CD14-positive monocyte (primary cell): ENCODE results near the gene RAX. TPM values are rescaled to one million over a fixed set of nuclear protein-coding genes. Genes with fewer than 3 reads are reported as not detected.

Source experiments
- DNase-seq, 3 donors: peaks; one replicate each; pipeline ENCODE4 v3.0.0-alpha.2; 2011 to 2022
- H2AFZ ChIP-seq: 2 replicates; pipeline ENCODE4 v1.6.0; 2012; ENCODE audit warnings: mild to moderate bottlenecking, low read depth, low read length, inconsistent platforms; ENCODE audit not compliant: insufficient read depth, poor library complexity, severe bottlenecking
- H3K27ac ChIP-seq, 2 donors: 1 replicate in 1 of 2; 2 replicates in 1 of 2; pipeline ENCODE4 v1.5.1; 2012 to 2013; ENCODE audit warnings: low read length in 2 of 2, control low read depth in 1 of 2, inconsistent platforms in 1 of 2, low read depth in 1 of 2, mild to moderate bottlenecking in 1 of 2
- H3K27me3 ChIP-seq, 2 donors: one replicate each; pipeline versions ENCODE4 v1.6.0 to v1.6.1; 2011 to 2013; ENCODE audit warnings: low read length in 2 of 2; ENCODE audit not compliant: control insufficient read depth in 2 of 2, insufficient read depth in 2 of 2
- H3K36me3 ChIP-seq, 2 donors: replicated peaks in 1 of 2; 1 replicate in 1 of 2; 2 replicates in 1 of 2; pipeline versions ENCODE4 v1.5.1 to v1.6.1; 2012 to 2013; ENCODE audit warnings: low read length in 2 of 2, control low read depth in 1 of 2, inconsistent platforms in 1 of 2, mild to moderate bottlenecking in 1 of 2; ENCODE audit not compliant: insufficient read depth in 2 of 2, control insufficient read depth in 1 of 2
- H3K4me1 ChIP-seq, 2 donors: 1 replicate in 1 of 2; 2 replicates in 1 of 2; pipeline versions ENCODE4 v1.5.1 to v1.6.1; 2012 to 2013; ENCODE audit warnings: low read length in 2 of 2, control low read depth in 1 of 2, inconsistent platforms in 1 of 2, mild to moderate bottlenecking in 1 of 2, moderate library complexity in 1 of 2; ENCODE audit not compliant: insufficient read depth in 2 of 2, control insufficient read depth in 1 of 2
- H3K4me2 ChIP-seq: replicated peaks from 2 replicates; pipeline ENCODE3; 2012; ENCODE audit warnings: low read length, moderate library complexity, mild to moderate bottlenecking; ENCODE audit not compliant: poor library complexity, severe bottlenecking; ENCODE audit errors: extremely low read depth
- H3K4me3 ChIP-seq, 3 experiments: fragments of 200-600 bp in 1 of 3; sonication (generic) in 1 of 3; replicated peaks in 1 of 3; 1 replicate in 2 of 3; 2 replicates in 1 of 3; pipeline ENCODE4 v1.5.1; 2011 to 2013; ENCODE audit warnings: low read length in 3 of 3, mild to moderate bottlenecking in 3 of 3, control low read depth in 2 of 3, low read depth in 2 of 3, inconsistent platforms in 1 of 3, moderate library complexity in 1 of 3
- H3K79me2 ChIP-seq: 2 replicates; pipeline ENCODE4 v1.6.0; 2012; ENCODE audit warnings: mild to moderate bottlenecking, control low read depth, inconsistent platforms, low read length, moderate library complexity; ENCODE audit not compliant: insufficient read depth
- H3K9ac ChIP-seq: 2 replicates; pipeline ENCODE4 v1.6.0; 2017; ENCODE audit warnings: low read length, mild to moderate bottlenecking; ENCODE audit not compliant: insufficient read depth, poor library complexity, severe bottlenecking
- H3K9me3 ChIP-seq, 2 donors: replicated peaks in 1 of 2; 1 replicate in 1 of 2; 2 replicates in 1 of 2; pipeline versions ENCODE4 v1.5.1 to v1.6.1; 2012 to 2013; ENCODE audit warnings: low read length in 2 of 2, control low read depth in 1 of 2; ENCODE audit not compliant: control insufficient read depth in 1 of 2, insufficient read depth in 1 of 2
- H4K20me1 ChIP-seq: 2 replicates; pipeline ENCODE4 v1.6.0; 2012; ENCODE audit warnings: mild to moderate bottlenecking, low read length, control low read depth, moderate library complexity; ENCODE audit not compliant: insufficient read depth
- H3K27ac Mint-ChIP-seq, 7 donors: one replicate each; pipeline ENCODE4 v1.8.0; 2020; ENCODE audit warnings: mild to moderate bottlenecking in 7 of 7, mixed read lengths in 7 of 7, moderate library complexity in 6 of 7, inconsistent platforms in 2 of 7
- H3K27me3 Mint-ChIP-seq, 3 donors: one replicate each; pipeline ENCODE4 v1.8.0; 2021 to 2022; ENCODE audit warnings: low read depth in 3 of 3, mild to moderate bottlenecking in 3 of 3, mixed read lengths in 3 of 3, moderate library complexity in 3 of 3, inconsistent platforms in 1 of 3
- H3K36me3 Mint-ChIP-seq, 2 donors: one replicate each; pipeline ENCODE4 v1.8.0; 2020; ENCODE audit warnings: mixed read lengths in 2 of 2, inconsistent platforms in 1 of 2, mild to moderate bottlenecking in 1 of 2
- H3K4me1 Mint-ChIP-seq: one replicate; pipeline ENCODE4 v1.8.0; 2020; ENCODE audit warnings: mild to moderate bottlenecking, mixed read lengths
- H3K4me3 Mint-ChIP-seq, 2 donors: one replicate each; pipeline ENCODE4 v1.8.0; 2020; ENCODE audit warnings: mild to moderate bottlenecking in 2 of 2, mixed read lengths in 2 of 2, moderate library complexity in 1 of 2
- H3K9me3 Mint-ChIP-seq, 7 donors: one replicate each; pipeline ENCODE4 v1.8.0; 2020 to 2022; ENCODE audit warnings: mixed read lengths in 7 of 7, mild to moderate bottlenecking in 6 of 7, moderate library complexity in 6 of 7, inconsistent platforms in 2 of 7
- WGBS: methylation state at CpG from one replicate; pipeline ENCODE4 v1.1.5; 2013; ENCODE audit warnings: missing lambda C conversion rate; ENCODE audit not compliant: insufficient coverage; 5-methylcytosine and 5-hydroxymethylcytosine counted together
- intact Hi-C, 2 donors: fragments of 100-400 bp; cut with micrococcal nuclease; formaldehyde crosslinking; loops; one replicate each; pipeline versions ENCODE4 v1.15.0 to v1.15.1; 2023
- polyA plus RNA-seq, 3 donors: library from polyadenylated mRNA; depleted of rRNA in 1 of 3; unstranded in 2 of 3; stranded (reverse) in 1 of 3; fragments of 300-500 nt in 2 of 3; fragments of >200 nt in 1 of 3; fragmentation: Illumina TruSeq in 2 of 3; gene quantifications; 1 replicate in 2 of 3; 2 replicates in 1 of 3; pipeline ENCODE4 v1.2.3, GENCODE V29; 2012 to 2021
- TF ChIP-seq, protein P1 (sequence below): fragments of 200-600 bp; IDR thresholded peaks from one replicate; pipeline ENCODE4 v1.8.0; 2022; ENCODE audit warnings: antibody characterized with exemption, mild to moderate bottlenecking

Gene RAX
- polyA plus RNA-seq, 3 donors: not detected

DNA sequence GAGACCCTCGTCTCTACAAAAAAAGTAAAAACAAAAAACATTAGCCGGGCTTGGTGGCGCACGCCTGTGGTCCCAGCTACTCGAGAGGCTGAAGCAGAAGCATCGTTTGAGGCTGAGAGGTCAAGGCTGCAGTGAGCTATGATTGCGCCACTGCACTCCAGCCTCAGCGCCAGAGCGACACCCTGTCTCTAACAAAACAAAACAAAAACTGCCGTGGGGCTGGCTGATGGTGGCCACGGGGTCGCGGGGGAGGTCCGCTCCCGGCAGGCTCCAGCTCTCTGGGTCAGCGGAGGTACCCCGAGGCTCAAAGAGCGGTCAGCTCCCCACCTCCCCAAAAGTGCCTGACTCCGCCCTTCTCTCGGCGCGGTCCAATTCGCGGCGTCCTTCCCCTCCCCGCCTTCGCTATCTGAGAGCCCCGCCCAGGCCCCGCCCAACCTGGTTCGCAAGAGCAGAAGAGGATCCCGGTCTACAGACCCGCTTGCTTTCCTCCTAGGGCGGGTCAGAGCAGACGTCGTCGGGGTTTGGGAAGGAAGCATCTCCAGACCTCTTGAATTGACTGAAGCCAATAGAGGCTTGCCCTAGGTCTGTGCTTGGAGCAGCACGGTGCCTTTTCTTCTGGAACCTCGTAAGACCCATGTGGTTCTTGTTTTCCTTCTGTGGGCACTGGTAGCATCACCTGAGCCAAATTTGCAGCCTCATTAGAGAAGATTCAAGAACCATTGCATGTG lies 7.8 kb downstream of the RAX start:
- H3K79me2 ChIP-seq: no peaks in the 10 kb centered on the region
- Mint-ChIP-seq H3K4me1 (peaks cover 25% of the 10 kb centered on the region), H3K27ac (no peak overlapping the region), H3K4me3 (peak overlapping the region; percentile 77 to 87), H3K9me3 (peaks cover 0 to 36% (median 31%) of the 10 kb centered on the region in 7 donors), H3K36me3 (peaks cover 0 to 9% of the 10 kb centered on the region in 2 donors), H3K27me3 (peaks cover 74 to 81% (median 80%) of the 10 kb centered on the region in 3 donors)
- H4K20me1 ChIP-seq: no peaks in the 10 kb centered on the region
- H3K36me3 ChIP-seq: no peaks in the 10 kb centered on the region
- H3K9ac ChIP-seq: no peak overlapping the region
- peak overlapping the region; percentile 6 to 72 (median 32) for H3K4me3 ChIP-seq
- H3K27me3 ChIP-seq: peaks cover 71 to 77% of the 10 kb centered on the region in 2 donors
- no peak for DNase-seq
- peak overlapping the region; percentile 53 for H3K4me2 ChIP-seq
- H2AFZ ChIP-seq: peak overlapping the region; percentile 43
- H3K27ac ChIP-seq: no peak overlapping the region
- TF ChIP-seq, protein P1, sequence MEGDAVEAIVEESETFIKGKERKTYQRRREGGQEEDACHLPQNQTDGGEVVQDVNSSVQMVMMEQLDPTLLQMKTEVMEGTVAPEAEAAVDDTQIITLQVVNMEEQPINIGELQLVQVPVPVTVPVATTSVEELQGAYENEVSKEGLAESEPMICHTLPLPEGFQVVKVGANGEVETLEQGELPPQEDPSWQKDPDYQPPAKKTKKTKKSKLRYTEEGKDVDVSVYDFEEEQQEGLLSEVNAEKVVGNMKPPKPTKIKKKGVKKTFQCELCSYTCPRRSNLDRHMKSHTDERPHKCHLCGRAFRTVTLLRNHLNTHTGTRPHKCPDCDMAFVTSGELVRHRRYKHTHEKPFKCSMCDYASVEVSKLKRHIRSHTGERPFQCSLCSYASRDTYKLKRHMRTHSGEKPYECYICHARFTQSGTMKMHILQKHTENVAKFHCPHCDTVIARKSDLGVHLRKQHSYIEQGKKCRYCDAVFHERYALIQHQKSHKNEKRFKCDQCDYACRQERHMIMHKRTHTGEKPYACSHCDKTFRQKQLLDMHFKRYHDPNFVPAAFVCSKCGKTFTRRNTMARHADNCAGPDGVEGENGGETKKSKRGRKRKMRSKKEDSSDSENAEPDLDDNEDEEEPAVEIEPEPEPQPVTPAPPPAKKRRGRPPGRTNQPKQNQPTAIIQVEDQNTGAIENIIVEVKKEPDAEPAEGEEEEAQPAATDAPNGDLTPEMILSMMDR: no peak
- no peaks in the 10 kb centered on the region for H3K4me1 ChIP-seq
- intact Hi-C loops: no loop called here
- peaks cover 3 to 55% of the 10 kb centered on the region in 2 donors for H3K9me3 ChIP-seq
- WGBS: 1% methylated on average over 28 of the region's 38 CpGs

DNA sequence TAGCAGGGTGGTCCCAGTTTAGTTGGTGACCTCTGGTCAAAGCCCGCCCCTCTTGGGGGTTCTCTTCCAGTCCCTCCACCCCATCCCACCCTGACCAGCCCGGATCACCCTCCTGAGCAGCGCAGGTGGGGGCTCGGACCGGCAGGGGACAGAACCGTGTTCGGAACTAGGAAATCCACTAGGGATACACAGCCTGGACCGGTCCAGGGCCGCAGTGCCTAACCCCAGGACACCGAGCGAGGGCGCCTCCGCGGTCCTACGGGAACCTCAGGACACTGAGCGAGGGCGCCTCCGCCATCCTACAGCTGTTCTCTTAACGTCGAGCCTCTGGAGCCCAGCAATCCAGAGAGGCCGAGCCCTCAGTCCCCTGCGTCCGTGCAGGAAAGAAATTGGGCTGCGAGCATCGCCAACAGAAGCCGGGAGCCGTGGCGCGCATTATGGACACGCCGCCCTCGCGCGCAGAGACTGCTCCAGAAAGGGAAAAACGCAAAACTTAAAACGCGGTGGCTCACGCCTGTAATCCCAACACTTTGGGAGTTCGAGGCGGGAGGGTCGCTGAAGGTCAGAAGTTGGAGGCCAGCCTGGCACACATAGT lies 8.5 kb downstream of the RAX start:
- Histone ChIP-seq H4K20me1 (no peaks in the 10 kb centered on the region), H3K4me2 (peak overlapping the region; percentile 53), H3K36me3 (no peaks in the 10 kb centered on the region), H3K79me2 (no peaks in the 10 kb centered on the region), H3K27me3 (peaks cover 64 to 70% of the 10 kb centered on the region in 2 donors), H3K4me1 (no peaks in the 10 kb centered on the region), H2AFZ (peak overlapping the region; percentile 43), H3K9me3 (peaks cover 3 to 49% of the 10 kb centered on the region in 2 donors), H3K4me3 (peak overlapping the region in 1 of 3 experiments; percentile 72), H3K9ac (no peak overlapping the region), H3K27ac (no peak overlapping the region)
- DNase-seq: no peak
- intact Hi-C loops: no loop called here
- no peak overlapping the region for H3K27ac Mint-ChIP-seq
- peaks cover 71 to 78% (median 77%) of the 10 kb centered on the region in 3 donors for H3K27me3 Mint-ChIP-seq
- H3K4me1 Mint-ChIP-seq: peaks cover 24% of the 10 kb centered on the region
- TF ChIP-seq, protein P1: no peak
- 9% methylated on average over 40 of the region's 41 CpGs for WGBS
- H3K9me3 Mint-ChIP-seq: peaks cover 0 to 36% (median 32%) of the 10 kb centered on the region in 7 donors
- H3K36me3 Mint-ChIP-seq: peaks cover 0 to 8% of the 10 kb centered on the region in 2 donors
- peak overlapping the region; percentile 77 to 87 for H3K4me3 Mint-ChIP-seq
